GM21576 (cell line): ENCODE data around the gene PEX11G.
"Not testable (repeated sequence)": the region's sequence is repeated elsewhere in the genome, so short reads cannot be mapped to it uniquely, and the experiment has no call there.

Experiments used
- ATAC-seq: cut with Tn5 transposase; IDR thresholded peaks from one replicate; pipeline ENCODE4 v1.9.1; 2021; ENCODE audit warnings: mild to moderate bottlenecking, moderate library complexity; ENCODE audit not compliant: unreplicated experiment

Gene PEX11G

DNA sequence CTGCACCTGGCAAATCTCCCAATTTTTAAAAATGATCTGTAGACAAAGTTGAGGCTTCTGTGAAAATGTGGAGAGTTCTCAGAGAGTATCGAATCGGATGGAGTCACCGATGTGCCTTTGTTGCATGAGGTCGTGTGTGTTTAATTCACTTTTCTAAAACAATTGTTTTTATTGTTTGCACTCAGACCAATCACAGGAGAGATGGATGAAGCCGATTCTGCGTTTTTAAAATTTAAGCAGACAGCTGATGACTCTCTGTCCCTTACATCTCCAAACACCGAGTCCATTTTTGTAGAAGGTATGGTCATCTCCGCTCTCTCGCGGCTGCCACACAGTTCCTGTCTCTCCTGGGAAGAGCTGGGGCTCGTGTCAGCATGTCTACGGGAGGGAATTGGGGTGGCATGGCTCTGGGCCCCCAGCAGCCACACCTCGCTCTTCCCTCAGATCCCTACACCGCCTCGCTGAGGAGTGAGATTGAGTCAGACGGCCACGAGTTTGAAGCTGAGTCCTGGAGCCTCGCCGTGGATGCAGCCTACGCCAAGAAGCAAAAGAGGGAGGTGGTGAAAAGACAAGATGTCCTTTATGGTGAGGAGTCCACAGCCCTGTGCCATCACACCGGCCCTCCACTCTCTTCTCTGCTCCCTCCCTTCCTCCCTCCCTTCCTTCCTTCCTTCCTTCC lies 47.2 kb downstream of the PEX11G start:
- ATAC-seq: no peak

DNA sequence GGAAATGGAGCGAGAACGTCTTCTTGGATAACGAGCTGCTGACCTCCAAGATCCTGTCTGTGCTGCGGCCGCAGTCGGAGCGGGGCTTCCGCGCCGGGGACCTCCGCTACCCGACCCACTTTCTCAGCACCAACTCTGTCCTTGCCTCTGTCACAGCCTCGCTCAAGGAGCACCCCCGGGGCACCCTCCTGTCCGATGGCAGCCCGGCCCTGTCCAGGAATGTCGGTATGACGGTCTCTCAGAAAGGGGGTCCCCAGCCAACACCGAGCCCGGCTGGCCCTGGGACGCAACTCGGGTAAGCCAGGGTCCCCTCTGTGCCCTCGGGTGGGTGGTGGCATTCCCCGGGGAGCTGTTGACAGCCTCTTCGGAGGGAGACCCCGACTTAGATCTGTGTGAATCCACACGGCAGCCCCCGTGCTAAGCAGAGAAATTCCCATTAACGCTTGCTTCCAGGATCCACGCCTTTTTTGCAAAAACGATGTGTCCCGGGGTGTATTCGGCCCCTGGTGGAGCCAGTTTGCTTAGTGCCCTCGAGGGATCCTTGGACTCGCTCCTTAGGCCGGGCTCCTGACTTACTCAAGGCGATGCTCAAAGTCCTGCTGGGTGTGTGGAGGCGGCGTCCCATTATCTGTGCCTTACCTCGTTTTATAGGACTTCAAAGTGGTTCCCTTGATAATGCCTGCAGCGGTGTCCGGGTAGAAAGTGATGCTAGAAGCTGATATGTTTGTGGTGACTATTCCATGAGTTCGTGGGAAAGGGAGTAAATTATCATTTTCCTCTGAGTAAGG lies 48.5 kb downstream of the PEX11G start:
- no peak for ATAC-seq

DNA sequence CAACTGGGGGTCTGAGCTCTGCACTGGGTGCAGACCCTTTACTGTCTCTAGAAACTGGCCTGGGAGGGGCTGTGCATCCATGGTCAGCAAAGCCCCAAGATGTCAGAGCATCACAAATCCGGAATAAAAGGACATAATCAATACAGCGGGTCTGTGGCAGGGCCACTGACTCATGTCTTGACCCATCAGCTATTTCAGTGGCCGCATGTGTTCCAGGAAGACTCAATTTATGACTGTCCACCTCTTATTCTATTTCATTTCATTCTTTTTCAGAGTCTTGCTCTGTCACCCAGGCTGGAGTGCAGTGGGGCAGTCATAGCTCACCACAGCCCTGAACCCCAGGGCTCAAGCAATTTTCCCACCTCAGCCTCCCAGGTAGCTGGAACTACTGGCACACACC lies 53.2 kb downstream of the PEX11G start:
- no peak for ATAC-seq

DNA sequence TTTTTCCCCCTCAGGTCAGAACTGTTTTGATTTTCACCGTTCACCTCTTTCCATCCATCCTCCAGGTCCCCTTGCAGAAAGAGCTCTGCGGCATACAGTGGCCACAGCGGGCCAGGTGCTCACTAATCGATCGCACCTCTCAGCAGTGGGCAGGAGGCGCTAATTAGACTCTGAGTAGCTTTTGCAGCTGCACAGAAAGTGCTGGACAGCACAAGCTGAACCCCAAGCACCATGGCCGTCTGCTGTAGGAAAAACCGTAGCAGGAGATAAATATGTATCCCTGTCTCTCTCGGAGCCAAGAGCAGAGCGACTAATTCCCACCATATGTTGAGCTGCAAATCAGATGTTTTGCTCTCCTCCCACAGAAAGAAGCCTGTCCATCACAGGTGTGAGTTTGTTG lies 54.4 kb downstream of the PEX11G start:
- ATAC-seq: no peak

- not testable (repeated sequence) for ATAC-seq
These were observed 55.4 kb downstream of the PEX11G start for GRCh38 chr19:7433456-7433855.

DNA sequence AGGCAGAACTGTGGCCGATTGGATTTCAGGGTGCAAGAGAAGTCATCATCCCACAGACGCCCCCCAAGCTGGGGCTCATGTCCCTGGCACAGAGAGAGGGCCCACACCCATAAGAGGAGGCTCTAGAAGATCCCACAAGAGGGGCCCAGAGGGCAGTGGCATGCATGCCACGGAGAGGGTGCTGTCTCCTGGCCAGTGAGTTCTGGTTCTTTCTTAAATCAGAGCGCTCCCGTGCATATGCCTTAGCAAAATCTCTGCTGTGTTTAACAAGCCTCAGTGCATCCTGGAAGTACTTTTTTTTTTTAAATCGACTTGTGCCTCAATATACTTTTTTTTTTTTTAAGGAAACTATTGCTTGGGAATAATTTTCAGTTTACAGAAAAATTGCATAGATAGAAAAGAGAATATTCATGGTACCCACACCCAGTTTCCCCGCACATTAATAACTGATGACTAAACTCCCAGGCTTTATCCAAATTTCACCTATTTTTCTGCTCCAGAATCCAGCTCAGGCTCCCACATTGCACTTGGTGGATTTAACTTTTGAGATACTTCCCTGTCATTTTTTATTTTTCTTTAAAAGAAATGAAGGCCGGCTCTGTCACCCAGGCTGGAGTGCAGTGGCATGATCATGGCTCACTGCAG lies 59.1 kb downstream of the PEX11G start:
- ATAC-seq: no peak

- ATAC-seq: no peak
These were observed 60.2 kb downstream of the PEX11G start for GRCh38 chr19:7428651-7429113.

- no peak for ATAC-seq
These were observed 60.9 kb downstream of the PEX11G start for GRCh38 chr19:7427944-7428343.

- ATAC-seq: no peak
These were observed 61.8 kb downstream of the PEX11G start for GRCh38 chr19:7426986-7427385.
